ENCODE data around the gene ARL4A.

The ARL4A gene

DNA sequence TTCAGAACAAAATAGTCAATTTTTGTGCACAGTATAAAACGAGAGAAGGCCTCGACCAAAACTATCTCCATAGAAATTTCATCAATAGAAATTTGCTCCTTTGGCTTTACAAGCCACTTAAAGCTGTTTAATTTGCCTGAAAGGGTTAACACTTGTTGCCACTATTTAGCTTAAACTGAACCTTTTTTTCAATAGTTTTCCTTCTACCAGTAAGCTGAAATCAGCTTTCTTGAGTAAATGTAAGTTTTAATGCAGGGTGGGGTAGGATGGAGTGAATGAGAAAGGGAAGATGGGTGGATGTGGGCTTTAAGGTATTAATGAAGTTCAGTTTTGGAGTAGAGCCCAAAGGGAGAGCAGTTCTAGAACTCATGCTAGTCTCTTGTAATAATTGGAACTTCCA, 39.5 kb downstream of the ARL4A start:
- DNase-seq (ENCODE audit: low spot score), result no peak

DNA sequence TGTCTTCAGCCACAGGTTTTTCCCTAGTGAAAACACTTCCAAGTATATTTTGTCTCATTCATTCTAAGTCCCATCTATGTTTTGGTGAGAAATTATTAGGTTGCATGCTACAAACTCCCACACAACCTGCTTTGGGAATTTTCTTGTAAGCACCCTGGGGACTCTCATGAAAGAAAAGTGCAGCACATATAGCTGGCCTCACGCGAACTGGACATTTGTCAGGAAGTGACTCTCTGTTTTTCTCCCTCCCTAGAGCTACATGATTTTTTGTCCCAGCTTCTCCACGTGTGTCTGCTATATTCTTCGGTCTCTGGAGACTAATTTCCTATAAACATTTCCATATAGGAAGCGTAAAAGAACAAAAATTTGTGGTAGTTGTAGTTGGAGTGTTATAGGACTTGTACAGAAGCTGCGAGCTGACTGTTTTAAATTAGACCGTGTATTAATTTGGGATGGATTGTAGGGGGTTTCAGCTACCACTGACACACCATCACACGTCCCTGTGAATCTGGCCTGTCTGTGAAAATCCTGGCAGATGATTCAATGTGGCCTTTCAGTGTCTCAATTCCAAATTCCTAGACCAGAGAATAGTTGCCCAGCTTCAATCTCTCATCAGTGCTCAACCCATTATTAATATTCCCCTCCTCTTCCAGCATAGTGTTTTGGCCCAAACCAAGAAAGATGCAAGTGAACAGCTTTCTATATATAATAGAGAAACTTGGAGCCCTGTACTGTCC, 40.2 kb downstream of the ARL4A start:
- no peak for DNase-seq (ENCODE audit: low spot score)

DNA sequence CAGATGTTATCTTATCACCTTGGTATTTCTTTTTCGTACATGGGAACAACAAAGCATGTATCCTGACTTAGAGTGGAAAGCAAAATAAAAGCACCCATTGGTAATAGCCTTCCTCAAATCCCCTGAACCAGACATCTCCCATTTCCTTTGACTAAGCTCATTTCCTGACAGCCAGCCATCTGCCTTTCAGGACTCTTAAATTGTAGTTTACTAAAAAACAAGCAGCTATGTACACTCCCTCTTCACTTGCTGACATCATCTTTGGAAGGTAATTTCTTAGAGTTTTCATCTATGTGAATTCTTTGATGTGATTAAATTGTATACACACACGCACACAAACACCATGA, 40.7 kb downstream of the ARL4A start:
- no peak for DNase-seq (ENCODE audit: low spot score)

DNA sequence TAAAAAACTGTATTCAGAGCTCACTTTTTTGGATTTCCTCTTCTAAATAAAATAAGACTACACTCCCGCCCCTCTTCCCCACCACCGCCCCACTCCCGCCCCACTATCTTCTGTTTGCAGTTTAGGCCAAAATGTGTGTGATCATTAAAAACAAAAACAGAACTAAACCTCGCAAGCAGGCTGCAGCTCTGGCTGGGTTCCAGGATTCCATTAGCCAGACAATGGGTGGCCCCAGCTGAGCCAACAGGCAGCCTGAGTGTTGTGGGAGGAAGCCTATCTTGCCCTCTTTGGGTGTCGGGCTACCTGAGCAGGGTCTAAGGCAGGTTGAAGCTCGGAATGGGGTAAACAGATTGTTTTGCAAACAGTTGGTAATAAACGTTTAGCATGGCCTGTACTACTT, 41.7 kb downstream of the ARL4A start:
- no peak for DNase-seq (ENCODE audit: low spot score)

DNA sequence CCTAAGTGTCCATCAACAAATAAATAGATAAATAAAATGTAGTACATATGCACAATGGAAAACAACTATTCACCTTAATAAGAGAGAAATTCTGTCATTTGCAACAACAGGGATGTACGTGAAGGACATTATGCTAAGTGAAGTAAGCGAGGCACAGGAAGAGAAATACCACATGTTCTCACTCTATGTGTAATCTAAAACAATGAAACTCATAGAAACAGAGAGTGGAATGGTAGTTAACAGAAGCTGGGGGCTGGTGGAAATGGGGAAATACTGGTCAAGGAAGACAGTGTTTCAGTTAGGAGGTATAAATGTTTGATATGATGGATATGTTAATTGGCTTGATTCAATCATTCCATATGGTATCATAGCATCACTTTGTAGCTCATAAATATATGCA, 43.1 kb downstream of the ARL4A start:
- DNase-seq (ENCODE audit: low spot score), result no peak

DNA sequence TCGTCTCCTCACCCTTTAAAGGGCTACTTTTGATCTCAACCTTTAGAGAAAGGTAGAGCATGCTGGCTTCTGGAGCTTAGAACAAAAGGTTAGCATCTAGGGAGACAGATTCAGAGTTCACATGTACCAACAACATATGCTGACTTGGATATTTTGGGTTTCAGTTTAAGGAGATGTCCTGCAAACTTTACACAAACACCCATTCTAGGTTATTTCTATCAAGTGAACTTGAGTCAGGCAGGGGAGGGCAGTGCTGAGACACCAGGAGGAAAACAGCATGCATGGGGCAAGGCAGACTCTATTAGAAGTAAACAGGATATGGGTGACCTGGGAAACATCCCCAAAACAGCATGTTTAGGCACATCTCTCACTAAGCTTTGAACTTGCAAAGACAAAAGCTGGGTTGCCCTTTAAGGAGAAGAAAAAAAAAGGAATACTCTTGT, 43.8 kb downstream of the ARL4A start:
- DNase-seq (ENCODE audit: low spot score), result no peak

DNA sequence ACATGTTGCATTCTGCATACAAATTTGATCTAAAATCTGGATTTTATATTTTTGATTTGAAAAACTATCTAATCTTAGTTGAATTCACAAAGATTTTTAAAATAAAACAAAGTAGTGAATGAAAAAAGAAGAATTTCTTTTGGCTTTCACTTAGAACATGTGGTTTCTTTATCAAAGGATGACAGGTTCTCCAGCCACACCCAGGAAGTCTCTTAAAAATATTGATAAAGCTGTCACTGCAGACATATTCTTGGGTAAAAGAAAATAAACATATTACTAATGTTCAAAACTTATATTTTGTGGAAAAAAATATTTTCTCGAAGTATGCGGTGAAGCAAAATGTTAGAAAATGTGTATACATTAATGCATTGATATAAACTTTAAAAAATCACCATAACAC, 44.3 kb downstream of the ARL4A start:
- no peak for DNase-seq (ENCODE audit: low spot score)

DNA sequence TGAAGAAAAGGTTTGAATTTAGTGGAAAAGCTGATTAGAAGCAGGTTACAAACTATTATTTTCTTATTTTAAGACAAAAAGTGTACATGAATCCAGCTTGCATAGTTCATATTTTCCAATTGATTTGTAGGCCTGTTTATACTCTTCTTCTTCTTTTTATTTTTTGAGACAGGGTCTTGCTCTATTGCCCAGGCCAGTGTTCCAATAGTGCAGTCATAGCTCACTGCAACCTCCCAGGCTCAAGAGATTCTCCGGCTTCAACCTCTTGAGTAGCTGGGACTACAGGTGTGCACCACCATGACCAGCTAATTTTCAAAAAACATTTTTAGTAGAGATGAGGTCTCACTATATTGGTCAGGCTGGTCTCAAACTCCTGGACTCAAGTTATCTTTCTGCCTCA, 45.0 kb downstream of the ARL4A start:
- no peak for DNase-seq (ENCODE audit: low spot score)

DNA sequence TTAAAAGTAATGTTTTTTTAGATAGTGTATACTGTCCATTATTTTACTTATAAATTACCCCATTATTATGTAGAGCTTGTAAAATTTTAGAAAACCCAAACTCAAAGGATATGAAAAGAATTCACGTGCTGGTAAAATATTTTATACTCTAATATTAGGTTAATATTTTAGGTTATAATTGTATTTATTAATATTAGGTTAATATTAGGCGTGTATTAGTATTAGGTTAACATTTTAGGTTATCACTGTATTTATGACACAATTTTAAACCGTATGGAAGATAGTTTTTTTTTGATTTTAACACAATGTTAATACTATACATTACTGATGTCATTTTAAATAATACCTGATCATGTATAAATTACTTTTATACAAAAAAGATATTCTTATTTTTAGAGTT, 48.5 kb downstream of the ARL4A start:
- DNase-seq (ENCODE audit: low spot score), result no peak

DNA sequence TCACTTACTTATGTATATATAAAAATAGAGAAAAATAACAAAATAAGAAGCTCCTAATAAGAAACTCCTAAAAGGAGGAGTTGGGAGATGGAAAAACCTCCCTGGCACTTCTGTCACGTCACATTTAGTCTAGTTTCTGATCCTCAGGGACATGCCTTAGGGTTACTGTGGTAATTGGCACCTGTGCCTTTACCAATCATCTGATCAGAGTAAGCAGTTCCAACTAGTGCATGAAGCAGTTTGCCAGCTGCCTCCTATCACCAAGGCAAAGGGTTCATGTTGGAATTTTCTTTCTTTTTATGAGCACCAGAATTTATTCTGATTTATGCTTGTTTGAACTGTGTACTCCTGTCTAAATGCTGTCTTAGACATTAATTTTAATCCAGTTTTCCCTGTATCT, 49.9 kb downstream of the ARL4A start:
- DNase-seq (ENCODE audit: low spot score), result no peak

DNA sequence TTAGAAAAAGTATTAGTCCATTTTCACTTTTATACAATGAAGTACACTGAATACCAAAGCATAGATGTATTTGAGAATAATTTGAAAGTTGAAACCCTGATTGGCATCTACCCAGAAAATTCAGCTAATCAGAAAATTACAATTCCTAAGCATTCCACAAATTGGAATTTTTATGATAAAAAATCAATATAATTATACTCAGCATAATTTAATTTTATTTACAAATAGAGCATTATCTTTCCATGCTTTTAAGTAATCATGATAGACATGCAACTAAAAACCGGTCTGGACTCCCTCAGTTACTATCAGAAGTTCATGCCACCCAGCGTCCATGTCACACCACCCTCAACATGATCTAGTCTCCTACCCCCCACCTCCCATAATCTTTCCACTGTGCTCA, 50.4 kb downstream of the ARL4A start:
- DNase-seq (ENCODE audit: low spot score), result no peak

DNA sequence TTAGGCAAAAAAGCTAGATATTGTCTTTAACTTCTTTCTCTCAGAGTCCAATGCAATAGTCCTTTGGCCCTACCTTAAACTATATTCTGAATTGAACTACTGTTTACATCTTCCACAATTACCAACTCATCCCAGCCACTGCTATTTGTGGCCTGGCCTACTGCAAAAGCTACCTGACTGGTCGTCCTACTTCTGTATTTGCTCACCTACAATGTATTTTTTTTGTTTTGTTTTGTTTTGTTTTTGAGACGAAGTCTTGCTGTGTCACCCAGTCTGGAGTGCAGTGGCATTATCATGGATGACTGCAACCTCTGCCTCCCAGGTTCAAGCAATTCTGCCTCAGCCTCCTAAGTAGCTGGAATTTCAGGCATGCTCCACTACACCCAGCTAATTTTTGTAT, 51.2 kb downstream of the ARL4A start:
- DNase-seq (ENCODE audit: low spot score), result no peak

Measured in hepatic stellate cell (primary cell).